ENCODE data around the gene ISG20. TPM values are rescaled to one million over a fixed set of nuclear protein-coding genes. Genes with fewer than 3 reads are reported as not detected.

The ISG20 gene
- total and polyA plus RNA-seq, 2 of the 8 experiments (the other 6 are each of a cell fraction or from before 2014, with no cell fraction given) = 2.9 to 5.2 TPM

GRCh38 chr15:88653200-88654064 is 14.6 kb downstream of the ISG20 start (continued):
- TF ChIP-seq, protein P1, sequence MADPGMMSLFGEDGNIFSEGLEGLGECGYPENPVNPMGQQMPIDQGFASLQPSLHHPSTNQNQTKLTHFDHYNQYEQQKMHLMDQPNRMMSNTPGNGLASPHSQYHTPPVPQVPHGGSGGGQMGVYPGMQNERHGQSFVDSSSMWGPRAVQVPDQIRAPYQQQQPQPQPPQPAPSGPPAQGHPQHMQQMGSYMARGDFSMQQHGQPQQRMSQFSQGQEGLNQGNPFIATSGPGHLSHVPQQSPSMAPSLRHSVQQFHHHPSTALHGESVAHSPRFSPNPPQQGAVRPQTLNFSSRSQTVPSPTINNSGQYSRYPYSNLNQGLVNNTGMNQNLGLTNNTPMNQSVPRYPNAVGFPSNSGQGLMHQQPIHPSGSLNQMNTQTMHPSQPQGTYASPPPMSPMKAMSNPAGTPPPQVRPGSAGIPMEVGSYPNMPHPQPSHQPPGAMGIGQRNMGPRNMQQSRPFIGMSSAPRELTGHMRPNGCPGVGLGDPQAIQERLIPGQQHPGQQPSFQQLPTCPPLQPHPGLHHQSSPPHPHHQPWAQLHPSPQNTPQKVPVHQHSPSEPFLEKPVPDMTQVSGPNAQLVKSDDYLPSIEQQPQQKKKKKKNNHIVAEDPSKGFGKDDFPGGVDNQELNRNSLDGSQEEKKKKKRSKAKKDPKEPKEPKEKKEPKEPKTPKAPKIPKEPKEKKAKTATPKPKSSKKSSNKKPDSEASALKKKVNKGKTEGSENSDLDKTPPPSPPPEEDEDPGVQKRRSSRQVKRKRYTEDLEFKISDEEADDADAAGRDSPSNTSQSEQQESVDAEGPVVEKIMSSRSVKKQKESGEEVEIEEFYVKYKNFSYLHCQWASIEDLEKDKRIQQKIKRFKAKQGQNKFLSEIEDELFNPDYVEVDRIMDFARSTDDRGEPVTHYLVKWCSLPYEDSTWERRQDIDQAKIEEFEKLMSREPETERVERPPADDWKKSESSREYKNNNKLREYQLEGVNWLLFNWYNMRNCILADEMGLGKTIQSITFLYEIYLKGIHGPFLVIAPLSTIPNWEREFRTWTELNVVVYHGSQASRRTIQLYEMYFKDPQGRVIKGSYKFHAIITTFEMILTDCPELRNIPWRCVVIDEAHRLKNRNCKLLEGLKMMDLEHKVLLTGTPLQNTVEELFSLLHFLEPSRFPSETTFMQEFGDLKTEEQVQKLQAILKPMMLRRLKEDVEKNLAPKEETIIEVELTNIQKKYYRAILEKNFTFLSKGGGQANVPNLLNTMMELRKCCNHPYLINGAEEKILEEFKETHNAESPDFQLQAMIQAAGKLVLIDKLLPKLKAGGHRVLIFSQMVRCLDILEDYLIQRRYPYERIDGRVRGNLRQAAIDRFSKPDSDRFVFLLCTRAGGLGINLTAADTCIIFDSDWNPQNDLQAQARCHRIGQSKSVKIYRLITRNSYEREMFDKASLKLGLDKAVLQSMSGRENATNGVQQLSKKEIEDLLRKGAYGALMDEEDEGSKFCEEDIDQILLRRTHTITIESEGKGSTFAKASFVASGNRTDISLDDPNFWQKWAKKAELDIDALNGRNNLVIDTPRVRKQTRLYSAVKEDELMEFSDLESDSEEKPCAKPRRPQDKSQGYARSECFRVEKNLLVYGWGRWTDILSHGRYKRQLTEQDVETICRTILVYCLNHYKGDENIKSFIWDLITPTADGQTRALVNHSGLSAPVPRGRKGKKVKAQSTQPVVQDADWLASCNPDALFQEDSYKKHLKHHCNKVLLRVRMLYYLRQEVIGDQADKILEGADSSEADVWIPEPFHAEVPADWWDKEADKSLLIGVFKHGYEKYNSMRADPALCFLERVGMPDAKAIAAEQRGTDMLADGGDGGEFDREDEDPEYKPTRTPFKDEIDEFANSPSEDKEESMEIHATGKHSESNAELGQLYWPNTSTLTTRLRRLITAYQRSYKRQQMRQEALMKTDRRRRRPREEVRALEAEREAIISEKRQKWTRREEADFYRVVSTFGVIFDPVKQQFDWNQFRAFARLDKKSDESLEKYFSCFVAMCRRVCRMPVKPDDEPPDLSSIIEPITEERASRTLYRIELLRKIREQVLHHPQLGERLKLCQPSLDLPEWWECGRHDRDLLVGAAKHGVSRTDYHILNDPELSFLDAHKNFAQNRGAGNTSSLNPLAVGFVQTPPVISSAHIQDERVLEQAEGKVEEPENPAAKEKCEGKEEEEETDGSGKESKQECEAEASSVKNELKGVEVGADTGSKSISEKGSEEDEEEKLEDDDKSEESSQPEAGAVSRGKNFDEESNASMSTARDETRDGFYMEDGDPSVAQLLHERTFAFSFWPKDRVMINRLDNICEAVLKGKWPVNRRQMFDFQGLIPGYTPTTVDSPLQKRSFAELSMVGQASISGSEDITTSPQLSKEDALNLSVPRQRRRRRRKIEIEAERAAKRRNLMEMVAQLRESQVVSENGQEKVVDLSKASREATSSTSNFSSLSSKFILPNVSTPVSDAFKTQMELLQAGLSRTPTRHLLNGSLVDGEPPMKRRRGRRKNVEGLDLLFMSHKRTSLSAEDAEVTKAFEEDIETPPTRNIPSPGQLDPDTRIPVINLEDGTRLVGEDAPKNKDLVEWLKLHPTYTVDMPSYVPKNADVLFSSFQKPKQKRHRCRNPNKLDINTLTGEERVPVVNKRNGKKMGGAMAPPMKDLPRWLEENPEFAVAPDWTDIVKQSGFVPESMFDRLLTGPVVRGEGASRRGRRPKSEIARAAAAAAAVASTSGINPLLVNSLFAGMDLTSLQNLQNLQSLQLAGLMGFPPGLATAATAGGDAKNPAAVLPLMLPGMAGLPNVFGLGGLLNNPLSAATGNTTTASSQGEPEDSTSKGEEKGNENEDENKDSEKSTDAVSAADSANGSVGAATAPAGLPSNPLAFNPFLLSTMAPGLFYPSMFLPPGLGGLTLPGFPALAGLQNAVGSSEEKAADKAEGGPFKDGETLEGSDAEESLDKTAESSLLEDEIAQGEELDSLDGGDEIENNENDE (IDR thresholded peaks at IDR 0.05; ENCODE audit: insufficient replicate concordance, low read length) = no peak
- TF ChIP-seq CREB1 (IDR thresholded peaks at IDR 0.05) (no peak), BCL11A (IDR thresholded peaks at IDR 0.05; ENCODE audit: low read depth in 2 of 2, low read length in 2 of 2) (no peak), SIRT6 (IDR thresholded peaks at IDR 0.05; ENCODE audit: low read length) (no peak), CTBP2 (IDR thresholded peaks at IDR 0.05; ENCODE audit: borderline replicate concordance, insufficient read depth, insufficient read length, low read length) (no peak), EP300 (IDR thresholded peaks at IDR 0.05; ENCODE audit: borderline replicate concordance in 1 of 2, low read depth in 2 of 2, low read length in 2 of 2) (no peak), BRCA1 (IDR thresholded peaks at IDR 0.05; ENCODE audit: low read depth, low read length) (no peak)
